ENCODE measurements around the gene ARID1B.

Gene ARID1B

DNA sequence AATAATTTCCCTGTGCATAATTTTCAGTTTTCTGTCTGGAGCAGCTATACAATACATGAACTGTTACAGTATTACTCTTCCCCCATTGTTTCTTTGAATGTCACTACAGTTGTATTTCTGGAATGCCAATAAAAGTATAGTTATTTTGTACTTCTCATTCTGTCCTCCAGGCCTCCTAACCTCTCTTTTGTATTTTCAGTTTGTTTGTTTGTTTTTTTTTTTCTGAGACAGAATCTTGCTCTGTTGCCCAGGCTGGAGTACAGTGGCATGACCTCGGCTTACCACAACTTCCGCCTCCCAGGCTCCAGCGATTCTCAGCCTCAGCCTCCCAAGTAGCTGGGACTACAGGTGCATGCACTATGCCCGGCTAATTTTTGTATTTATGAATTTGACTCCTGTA, 16.8 kb upstream of the ARID1B start:
- H3K27ac ChIP-seq, result no peak overlapping the region
- TF ChIP-seq, protein P1, sequence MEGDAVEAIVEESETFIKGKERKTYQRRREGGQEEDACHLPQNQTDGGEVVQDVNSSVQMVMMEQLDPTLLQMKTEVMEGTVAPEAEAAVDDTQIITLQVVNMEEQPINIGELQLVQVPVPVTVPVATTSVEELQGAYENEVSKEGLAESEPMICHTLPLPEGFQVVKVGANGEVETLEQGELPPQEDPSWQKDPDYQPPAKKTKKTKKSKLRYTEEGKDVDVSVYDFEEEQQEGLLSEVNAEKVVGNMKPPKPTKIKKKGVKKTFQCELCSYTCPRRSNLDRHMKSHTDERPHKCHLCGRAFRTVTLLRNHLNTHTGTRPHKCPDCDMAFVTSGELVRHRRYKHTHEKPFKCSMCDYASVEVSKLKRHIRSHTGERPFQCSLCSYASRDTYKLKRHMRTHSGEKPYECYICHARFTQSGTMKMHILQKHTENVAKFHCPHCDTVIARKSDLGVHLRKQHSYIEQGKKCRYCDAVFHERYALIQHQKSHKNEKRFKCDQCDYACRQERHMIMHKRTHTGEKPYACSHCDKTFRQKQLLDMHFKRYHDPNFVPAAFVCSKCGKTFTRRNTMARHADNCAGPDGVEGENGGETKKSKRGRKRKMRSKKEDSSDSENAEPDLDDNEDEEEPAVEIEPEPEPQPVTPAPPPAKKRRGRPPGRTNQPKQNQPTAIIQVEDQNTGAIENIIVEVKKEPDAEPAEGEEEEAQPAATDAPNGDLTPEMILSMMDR (conservative IDR thresholded peaks at IDR 0.05), result no peak
- TF ChIP-seq ZFX (IDR thresholded peaks at IDR 0.05), result no peak

DNA sequence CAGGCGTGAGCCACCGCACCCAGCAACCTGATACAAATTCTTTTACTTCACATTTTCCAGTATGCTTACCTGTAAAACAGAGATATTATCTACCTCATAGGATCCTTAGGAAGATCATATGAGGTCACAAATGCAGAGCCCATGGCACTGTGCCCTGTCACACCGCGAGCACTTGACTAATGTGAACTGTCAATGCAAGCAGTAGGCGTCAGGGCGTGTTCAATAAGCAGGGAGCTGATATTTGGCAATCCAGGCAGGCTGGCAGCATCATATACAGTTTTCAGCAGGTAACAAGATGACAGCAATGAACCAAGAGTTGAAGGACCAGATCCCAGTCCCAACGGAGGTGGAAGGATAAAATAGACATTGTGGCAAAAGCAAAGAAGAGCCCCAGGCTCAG, 14.6 kb upstream of the ARID1B start:
- no peak for TF ChIP-seq ZFX (IDR thresholded peaks at IDR 0.05)
- TF ChIP-seq, protein P1 (conservative IDR thresholded peaks at IDR 0.05), result no peak
- H3K27ac ChIP-seq, result no peak overlapping the region

DNA sequence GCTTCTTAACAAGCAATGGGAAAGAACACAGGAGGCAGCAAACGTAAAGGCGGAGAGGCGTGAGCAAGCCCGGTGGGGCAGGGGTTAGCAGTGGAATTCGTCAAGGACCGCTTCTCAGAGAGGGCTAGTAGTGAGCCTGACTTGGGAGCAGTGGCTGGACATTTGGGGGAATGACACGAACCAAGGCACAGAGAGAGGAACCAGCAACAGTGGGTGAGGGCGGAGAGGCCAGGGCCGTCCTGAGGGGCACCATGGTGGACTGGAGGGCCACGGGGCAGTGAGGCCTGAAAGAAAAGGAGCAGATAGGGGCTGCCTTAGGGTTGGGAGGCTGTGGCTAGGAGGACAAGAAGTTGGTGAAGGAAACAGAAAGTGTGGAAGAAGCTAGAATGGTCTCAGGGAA, 12.1 kb upstream of the ARID1B start:
- TF ChIP-seq ZFX (IDR thresholded peaks at IDR 0.05), result no peak
- TF ChIP-seq, protein P1 (conservative IDR thresholded peaks at IDR 0.05), result no peak
- H3K27ac ChIP-seq, result no peak overlapping the region

DNA sequence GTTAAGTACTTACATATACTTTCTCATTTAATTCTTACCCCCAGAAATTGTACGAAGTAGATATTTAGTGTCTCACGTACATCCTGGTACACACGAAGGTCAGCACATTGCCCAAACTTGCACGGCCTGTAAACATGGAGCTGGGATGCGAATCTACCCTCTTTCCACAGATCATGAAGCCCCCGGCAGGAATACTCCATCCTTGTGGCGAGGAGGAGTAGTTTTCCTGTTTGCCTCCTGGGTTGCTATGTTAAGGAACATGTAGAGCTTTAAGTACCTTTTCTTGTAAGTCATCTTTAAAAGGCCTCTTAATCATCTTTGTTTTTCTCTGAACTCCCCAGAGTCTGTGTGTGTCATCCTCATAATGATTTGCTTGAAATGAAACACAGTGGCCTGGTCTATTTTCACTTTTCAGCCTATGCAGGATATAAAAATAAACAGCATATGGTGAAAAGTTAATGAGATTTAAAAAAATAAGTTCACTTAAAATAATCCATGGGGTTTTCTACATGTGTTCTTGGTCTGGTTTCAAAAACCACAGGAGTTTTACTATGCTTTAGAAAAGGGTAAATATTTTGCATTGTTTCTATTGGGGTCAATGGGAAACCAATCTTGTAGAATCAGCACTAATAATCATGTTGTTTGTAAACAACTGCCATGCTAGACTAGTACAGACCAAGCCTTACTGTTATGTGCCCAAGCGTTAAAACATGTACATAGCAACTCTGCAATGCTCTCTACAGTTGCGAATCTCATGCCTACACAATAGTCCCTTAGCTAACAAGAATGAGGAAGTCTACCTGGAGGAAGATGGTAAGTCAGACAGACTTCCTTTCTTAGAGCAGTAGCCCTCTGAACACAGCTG, 9.3 kb upstream of the ARID1B start:
- no peak for TF ChIP-seq ZFX (IDR thresholded peaks at IDR 0.05)
- TF ChIP-seq, protein P1 (conservative IDR thresholded peaks at IDR 0.05), result no peak
- H3K27ac ChIP-seq, result no peak overlapping the region

DNA sequence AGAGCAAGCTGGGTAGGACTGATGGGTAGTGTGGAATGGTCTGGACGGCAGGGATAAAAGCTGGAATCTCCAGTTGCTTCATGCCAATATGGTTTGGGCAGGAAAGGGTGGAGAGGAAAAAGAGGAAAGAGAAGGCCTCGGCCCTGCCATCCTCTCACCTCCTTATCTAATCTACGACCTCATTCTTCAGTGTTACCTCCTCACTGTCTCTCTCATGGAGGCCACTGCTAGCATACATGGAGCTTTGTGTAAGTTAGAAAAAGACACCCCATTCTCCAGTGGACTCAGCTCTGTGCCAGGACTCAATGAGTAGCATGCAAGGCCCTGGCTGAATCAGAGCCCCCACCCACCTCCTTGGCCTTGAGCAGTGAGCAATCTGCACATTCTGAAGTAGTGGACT, 6.1 kb upstream of the ARID1B start:
- no peak overlapping the region for H3K27ac ChIP-seq
- TF ChIP-seq, protein P1 (conservative IDR thresholded peaks at IDR 0.05), result no peak
- no peak for TF ChIP-seq ZFX (IDR thresholded peaks at IDR 0.05)

DNA sequence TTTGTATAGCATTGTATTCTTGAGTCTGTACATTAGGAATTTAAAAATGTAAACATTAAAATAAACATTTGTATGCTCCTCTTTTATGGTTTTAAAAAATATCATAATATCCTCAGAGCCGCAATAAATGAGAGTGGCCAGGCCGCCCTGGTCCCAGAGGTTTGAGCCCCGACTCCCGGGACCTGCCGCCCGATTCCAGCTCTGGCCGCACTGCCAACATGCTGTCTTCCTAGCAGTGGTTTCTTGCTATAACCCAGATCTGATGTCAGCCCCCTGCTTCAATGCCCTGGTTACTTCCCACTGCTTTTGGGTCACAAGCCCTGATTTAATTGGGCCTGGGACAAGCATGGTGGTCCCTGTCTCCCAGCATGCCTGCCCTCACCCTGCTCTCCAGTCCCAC, 5.4 kb upstream of the ARID1B start:
- no peak for TF ChIP-seq ZFX (IDR thresholded peaks at IDR 0.05)
- TF ChIP-seq, protein P1 (conservative IDR thresholded peaks at IDR 0.05), result no peak
- no peak overlapping the region for H3K27ac ChIP-seq

DNA sequence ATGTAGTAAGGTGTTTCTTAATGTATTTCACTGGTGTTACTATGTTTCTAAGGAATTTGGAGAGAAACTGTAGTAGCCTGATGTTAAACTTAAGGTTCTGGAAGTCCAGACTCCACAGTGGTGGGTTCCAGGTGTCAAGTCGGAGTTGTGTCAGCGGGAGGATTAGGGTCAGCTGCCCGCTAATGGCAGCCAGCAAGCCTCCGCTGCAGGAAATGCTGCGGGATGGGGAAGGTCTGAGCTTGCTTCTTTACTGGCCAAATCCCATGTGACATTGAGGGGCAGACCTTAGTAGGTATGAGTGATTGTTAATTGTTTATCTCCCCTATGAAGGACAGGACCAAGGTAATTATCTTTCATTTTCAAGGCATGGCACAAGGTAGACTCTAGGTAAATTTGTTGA, 3.7 kb upstream of the ARID1B start:
- no peak overlapping the region for H3K27ac ChIP-seq
- TF ChIP-seq ZFX (IDR thresholded peaks at IDR 0.05), result no peak
- TF ChIP-seq, protein P1 (conservative IDR thresholded peaks at IDR 0.05), result no peak
